ENCODE data around the gene FNDC7. TPM values are rescaled to one million over a fixed set of nuclear protein-coding genes. Genes with fewer than 3 reads are reported as not detected.

The FNDC7 gene
- total RNA-seq, 3 donors from 2014 or later: not detected

DNA sequence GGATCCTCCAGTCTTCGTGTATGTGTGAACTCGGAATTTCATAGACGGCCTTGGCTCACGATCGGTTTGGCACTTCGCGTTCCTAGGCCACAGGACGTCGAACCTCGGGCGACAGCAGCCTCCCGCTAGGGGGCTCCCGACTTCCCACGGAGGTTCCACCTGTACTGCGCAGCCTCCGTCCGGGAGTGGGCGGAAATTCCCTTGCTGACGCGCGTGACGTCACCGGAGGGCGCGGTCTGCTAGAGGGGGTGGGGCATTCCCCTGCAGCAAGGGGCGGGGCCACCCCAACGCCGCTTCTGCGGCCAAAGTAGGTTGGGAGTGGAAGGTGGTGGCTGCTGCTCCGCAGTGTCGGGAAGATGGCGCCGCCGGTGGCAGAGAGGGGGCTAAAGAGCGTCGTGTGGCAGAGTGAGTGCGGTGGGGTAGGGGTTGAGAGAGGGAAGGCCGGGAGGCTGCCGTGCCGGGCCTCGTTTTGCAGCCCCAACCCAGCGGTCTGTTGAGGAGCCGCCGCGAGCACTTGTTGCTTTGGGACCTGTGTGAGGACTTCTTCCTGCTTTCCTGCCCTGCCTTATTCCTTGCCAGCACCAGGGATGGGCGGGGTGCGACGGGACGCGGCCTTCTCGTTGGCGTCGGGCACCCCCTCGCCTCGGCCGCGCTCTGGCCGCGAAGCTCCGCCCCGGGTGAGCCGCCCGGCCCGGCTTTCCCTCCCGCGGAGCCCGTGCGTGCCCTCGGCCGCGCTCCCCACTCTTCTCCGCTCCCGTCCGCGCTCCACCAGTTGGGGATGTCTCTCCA is 33.9 kb downstream of the FNDC7 start, which contains the start of gene STXBP3:
STXBP3 (plus strand) TSS at position 293 of the 789 bp plus-strand sequence; CDS start at position 357, 64 bp downstream.
- no peaks in the 10 kb centered on the region for H3K36me3 ChIP-seq
- DNase-seq (ENCODE audit: low spot score in 2 of 2): peak; percentile 97 to 100
- intact Hi-C loops (cut with DNase I; ENCODE audit: low total_unique reads): no loop called here

DNA sequence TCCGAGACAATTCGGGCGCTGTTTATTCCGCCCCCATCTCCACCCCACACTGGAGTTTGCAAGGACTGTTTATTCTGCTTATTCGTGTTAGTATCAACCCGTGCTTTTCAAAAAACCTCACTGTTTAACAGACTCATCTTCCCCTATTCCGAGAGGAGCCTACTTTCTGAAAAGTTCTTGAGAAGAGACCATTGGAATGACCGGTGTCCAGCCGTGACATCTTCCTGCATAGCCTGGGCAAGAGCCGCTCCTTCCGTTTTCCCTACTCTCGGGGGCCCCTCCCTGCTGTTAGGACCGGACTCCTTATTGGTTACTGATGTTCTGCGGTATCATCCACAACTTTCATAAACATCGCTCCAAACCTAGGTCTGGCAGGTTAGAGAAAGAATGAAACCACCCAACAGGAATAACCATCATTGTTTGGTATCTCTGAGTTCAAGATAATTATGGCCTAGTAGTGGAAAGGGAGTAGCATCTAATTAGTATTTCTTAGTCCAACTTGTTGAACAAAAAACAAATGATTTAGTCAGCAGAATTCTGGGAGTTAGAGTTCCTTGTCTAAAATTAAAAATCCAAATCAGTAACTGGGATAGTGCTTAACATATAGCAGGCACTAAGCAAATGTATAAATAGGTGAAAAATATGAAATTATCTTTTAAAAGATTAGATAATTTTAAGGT is 34.6 kb downstream of the FNDC7 start:
- Histone ChIP-seq H3K4me1 (peaks cover 0 to 7% of the 10 kb centered on the region in 2 donors), H3K36me3 (no peaks in the 10 kb centered on the region), H3K9me3 (no peaks in the 10 kb centered on the region), H3K4me3 (peak overlapping the region; percentile 63 to 81 (median 80)), H3K27me3 (no peaks in the 10 kb centered on the region), H3K27ac (peak overlapping the region; percentile 93 to 97)
- TF ChIP-seq POLR2A (IDR thresholded peaks at IDR 0.05): peak; percentile 59
- TF ChIP-seq, protein P1, sequence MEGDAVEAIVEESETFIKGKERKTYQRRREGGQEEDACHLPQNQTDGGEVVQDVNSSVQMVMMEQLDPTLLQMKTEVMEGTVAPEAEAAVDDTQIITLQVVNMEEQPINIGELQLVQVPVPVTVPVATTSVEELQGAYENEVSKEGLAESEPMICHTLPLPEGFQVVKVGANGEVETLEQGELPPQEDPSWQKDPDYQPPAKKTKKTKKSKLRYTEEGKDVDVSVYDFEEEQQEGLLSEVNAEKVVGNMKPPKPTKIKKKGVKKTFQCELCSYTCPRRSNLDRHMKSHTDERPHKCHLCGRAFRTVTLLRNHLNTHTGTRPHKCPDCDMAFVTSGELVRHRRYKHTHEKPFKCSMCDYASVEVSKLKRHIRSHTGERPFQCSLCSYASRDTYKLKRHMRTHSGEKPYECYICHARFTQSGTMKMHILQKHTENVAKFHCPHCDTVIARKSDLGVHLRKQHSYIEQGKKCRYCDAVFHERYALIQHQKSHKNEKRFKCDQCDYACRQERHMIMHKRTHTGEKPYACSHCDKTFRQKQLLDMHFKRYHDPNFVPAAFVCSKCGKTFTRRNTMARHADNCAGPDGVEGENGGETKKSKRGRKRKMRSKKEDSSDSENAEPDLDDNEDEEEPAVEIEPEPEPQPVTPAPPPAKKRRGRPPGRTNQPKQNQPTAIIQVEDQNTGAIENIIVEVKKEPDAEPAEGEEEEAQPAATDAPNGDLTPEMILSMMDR (IDR thresholded peaks at IDR 0.05): no peak
- peak; percentile 52 to 60 (median 58) for TF ChIP-seq POLR2AphosphoS5 (IDR thresholded peaks at IDR 0.05)
- DNase-seq (ENCODE audit: low spot score in 2 of 2): peak; percentile 73 to 77
- intact Hi-C loops (cut with DNase I; ENCODE audit: low total_unique reads): no loop called here

More for the DNA sequence above, 33.9 kb downstream of the FNDC7 start, which contains the start of gene STXBP3:
- Histone ChIP-seq H3K27ac (peak within 1 kb of the TSS; percentile 93 to 97), H3K9me3 (no peaks in the 10 kb centered on the region), H3K27me3 (no peaks in the 10 kb centered on the region), H3K4me1 (peaks cover 0 to 7% of the 10 kb centered on the region in 2 donors), H3K4me3 (peak within 1 kb of the TSS; percentile 63 to 81 (median 80))
- TF ChIP-seq, protein P1 (IDR thresholded peaks at IDR 0.05): peak; percentile 68 to 96 (median 93)
- TF ChIP-seq POLR2AphosphoS5 (IDR thresholded peaks at IDR 0.05): peak; percentile 92 to 97 (median 95)
- TF ChIP-seq POLR2A (IDR thresholded peaks at IDR 0.05): peak; percentile 96

DNA sequence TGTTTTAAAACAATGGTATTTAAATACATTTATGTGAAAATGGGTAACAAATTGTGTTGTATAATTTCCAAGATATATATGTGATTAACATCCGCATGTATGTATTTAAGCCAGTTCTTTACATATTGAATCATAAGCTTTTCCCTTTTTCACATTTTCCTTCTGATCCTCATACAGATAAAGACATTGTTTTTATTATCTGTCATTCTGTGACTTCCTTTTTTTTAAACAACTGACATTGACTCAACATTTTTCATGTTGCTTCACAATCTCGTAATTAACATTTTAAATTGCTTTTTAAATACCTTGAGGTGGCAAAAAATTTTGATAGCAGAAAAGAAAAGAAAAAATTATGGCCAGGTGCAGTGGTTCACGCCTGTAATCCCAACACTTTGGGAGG is 35.2 kb downstream of the FNDC7 start:
- Histone ChIP-seq H3K27me3 (no peaks in the 10 kb centered on the region), H3K27ac (peak overlapping the region; percentile 93 to 97), H3K9me3 (no peaks in the 10 kb centered on the region), H3K4me1 (peaks cover 0 to 7% of the 10 kb centered on the region in 2 donors), H3K36me3 (no peaks in the 10 kb centered on the region), H3K4me3 (peak overlapping the region in 2 of 3 donors; percentile 63 to 80)
- intact Hi-C loops (cut with DNase I; ENCODE audit: low total_unique reads): no loop called here
- no peak for DNase-seq (ENCODE audit: low spot score in 2 of 2)
- TF ChIP-seq POLR2A (IDR thresholded peaks at IDR 0.05): no peak
- TF ChIP-seq, protein P1 (IDR thresholded peaks at IDR 0.05): no peak
- no peak for TF ChIP-seq POLR2AphosphoS5 (IDR thresholded peaks at IDR 0.05)

DNA sequence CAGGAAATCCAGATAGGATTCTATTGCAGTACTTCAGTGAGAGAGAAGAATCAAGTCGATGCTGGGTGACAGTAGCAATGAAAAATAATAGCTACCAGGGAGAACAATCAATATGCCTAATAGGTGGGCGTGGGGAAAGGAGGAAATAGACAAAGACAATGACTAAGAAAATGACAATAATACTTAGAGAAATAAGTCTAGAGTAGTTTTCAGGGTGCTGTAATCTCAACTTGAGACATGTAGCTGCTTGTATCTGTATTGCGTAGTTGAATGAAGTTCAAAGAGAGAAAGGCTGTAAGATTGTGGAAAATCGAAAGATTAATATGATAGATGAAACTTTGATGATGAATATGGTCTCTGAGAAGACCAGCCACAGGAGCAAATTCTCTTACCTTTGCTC is 36.4 kb downstream of the FNDC7 start:
- no peak for DNase-seq (ENCODE audit: low spot score in 2 of 2)
- Histone ChIP-seq H3K9me3 (no peaks in the 10 kb centered on the region), H3K4me3 (no peak overlapping the region), H3K36me3 (no peaks in the 10 kb centered on the region), H3K4me1 (peaks cover 0 to 7% of the 10 kb centered on the region in 2 donors), H3K27ac (no peak overlapping the region), H3K27me3 (no peaks in the 10 kb centered on the region)
- intact Hi-C loops (cut with DNase I; ENCODE audit: low total_unique reads): no loop called here
- TF ChIP-seq, protein P1 (IDR thresholded peaks at IDR 0.05): no peak
- TF ChIP-seq POLR2A (IDR thresholded peaks at IDR 0.05): no peak
- no peak for TF ChIP-seq POLR2AphosphoS5 (IDR thresholded peaks at IDR 0.05)

Measured in breast epithelium (tissue), 4 donors.